GM23248 (cell line): ENCODE measurements around the gene NMT2. TPM values are rescaled to one million over a fixed set of nuclear protein-coding genes. Genes with fewer than 3 reads are reported as not detected.
"Not testable (repeated sequence)": the region's sequence is repeated elsewhere in the genome, so short reads cannot be mapped to it uniquely, and the experiment has no call there.

Source experiments
- DNase-seq: peaks from one replicate; pipeline ENCODE4 v3.0.0-alpha.2; 2015
- H2AFZ ChIP-seq: fragments of 200-600 bp; sonication (generic); 2 replicates; pipeline ENCODE4 v1.6.1; 2016; ENCODE audit warnings: antibody characterized with exemption
- H3F3A ChIP-seq: fragments of 200-600 bp; sonication (generic); 2 replicates; pipeline ENCODE4 v1.6.1; 2016; ENCODE audit warnings: mild to moderate bottlenecking, antibody characterized with exemption, mixed run types; ENCODE audit not compliant: insufficient read depth
- H3K27ac ChIP-seq: fragments of 200-600 bp; sonication (generic); 2 replicates; pipeline ENCODE4 v1.5.1; 2016; ENCODE audit warnings: mild to moderate bottlenecking
- H3K27me3 ChIP-seq: fragments of 200-600 bp; sonication (generic); replicated peaks from 2 replicates; pipeline ENCODE4 v1.6.1; 2016; ENCODE audit warnings: mild to moderate bottlenecking; ENCODE audit not compliant: insufficient read depth
- H3K36me3 ChIP-seq: fragments of 200-600 bp; sonication (generic); 2 replicates; pipeline ENCODE4 v1.6.1; 2016; ENCODE audit warnings: low read depth, mild to moderate bottlenecking
- H3K4me1 ChIP-seq: fragments of 200-600 bp; sonication (generic); 2 replicates; pipeline ENCODE4 v1.6.1; 2016; ENCODE audit warnings: mild to moderate bottlenecking; ENCODE audit not compliant: insufficient read depth
- H3K4me2 ChIP-seq: fragments of 200-600 bp; sonication (generic); one replicate; pipeline ENCODE4 v1.6.1; 2016; ENCODE audit warnings: mild to moderate bottlenecking; ENCODE audit not compliant: unreplicated experiment
- H3K4me3 ChIP-seq: fragments of 200-600 bp; sonication (generic); 2 replicates; pipeline ENCODE4 v1.5.1; 2016; ENCODE audit warnings: mild to moderate bottlenecking
- H3K79me2 ChIP-seq: fragments of 200-600 bp; sonication (generic); 2 replicates; pipeline ENCODE4 v1.6.1; 2016; ENCODE audit warnings: mild to moderate bottlenecking; ENCODE audit not compliant: insufficient read depth
- H3K9ac ChIP-seq: fragments of 200-600 bp; sonication (generic); 2 replicates; pipeline ENCODE4 v1.6.1; 2016; ENCODE audit warnings: mild to moderate bottlenecking
- H3K9me2 ChIP-seq: fragments of 200-600 bp; sonication (generic); 2 replicates; pipeline ENCODE4 v1.6.1; 2016; ENCODE audit warnings: mixed run types, mild to moderate bottlenecking, moderate library complexity; ENCODE audit not compliant: insufficient read depth
- H3K9me3 ChIP-seq: fragments of 200-600 bp; sonication (generic); one replicate; pipeline ENCODE4 v1.6.1; 2017; ENCODE audit warnings: low read depth
- H4K20me1 ChIP-seq: fragments of 200-600 bp; sonication (generic); 2 replicates; pipeline ENCODE4 v1.6.0; 2016; ENCODE audit not compliant: insufficient read depth
- EZH2 ChIP-seq: fragments of 200-600 bp; sonication (generic); IDR thresholded peaks from 2 replicates; pipeline ENCODE4 v1.6.1; 2018; ENCODE audit warnings: antibody characterized with exemption, mild to moderate bottlenecking; ENCODE audit not compliant: insufficient read depth, poor library complexity, severe bottlenecking
- EZH2phosphoT487 ChIP-seq: fragments of 200-600 bp; sonication (generic); IDR thresholded peaks from 2 replicates; pipeline ENCODE4 v1.6.1; 2018; ENCODE audit warnings: antibody characterized with exemption, moderate library complexity, mild to moderate bottlenecking, low read depth; ENCODE audit not compliant: insufficient read depth
- WGBS, 2 experiments: methylation state at CpG; one replicate each; pipeline ENCODE4 v1.1.6; 2015 to 2017; ENCODE audit warnings: low lambda C conversion rate in 2 of 2, low coverage in 1 of 2; ENCODE audit errors: missing lambda C conversion rate in 2 of 2; 5-methylcytosine and 5-hydroxymethylcytosine counted together
- in situ Hi-C: fragments of 300-500 bp; cut with MboI; formaldehyde crosslinking; loops from 2 replicates; pipeline ENCODE4 v1.15.0; 2020
- polyA plus RNA-seq: library from polyadenylated mRNA; unstranded; fragments of >200 nt; fragmentation: Nextera tagmentation; extraction: Ambion mirVana; gene quantifications from 2 replicates; pipeline ENCODE4 v1.2.1, GENCODE V29; 2016
- total RNA-seq: library from RNA; depleted of rRNA; stranded (reverse); fragments of >200 nt; shearing (Covaris generic); gene quantifications from 2 replicates; pipeline ENCODE4 v1.2.3, GENCODE V29; 2014

NMT2 gene
- total and polyA plus RNA-seq, 2 experiments from 2014 or later = 26.3 to 35.9 TPM

DNA sequence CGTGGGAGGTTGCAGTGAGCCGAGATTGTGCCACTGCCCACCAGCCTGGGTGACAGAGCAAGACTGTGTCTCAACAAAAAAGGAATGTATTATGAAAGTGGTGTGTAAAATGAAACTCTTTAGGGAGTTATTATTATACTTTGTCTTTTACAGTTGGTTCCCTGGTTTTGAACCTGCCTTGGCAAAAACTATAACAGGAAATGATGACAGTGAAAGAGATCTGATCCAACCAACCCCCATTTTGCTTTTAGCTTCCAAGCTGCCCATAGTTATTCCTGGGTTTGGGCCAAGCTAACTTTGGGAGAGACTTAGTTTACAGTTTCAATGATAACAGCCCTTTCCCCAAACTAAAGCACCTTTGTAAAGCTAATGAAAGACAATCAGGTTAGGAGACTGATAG lies 34.1 kb upstream of the NMT2 start:
- Histone ChIP-seq H3F3A (peaks cover 26% of the 10 kb centered on the region), H3K27me3 (no peaks in the 10 kb centered on the region), H3K27ac (peak overlapping the region; percentile 50), H3K4me1 (peaks cover 42% of the 10 kb centered on the region), H3K9me3 (no peaks in the 10 kb centered on the region), H3K79me2 (no peaks in the 10 kb centered on the region), H3K9me2 (no peaks in the 10 kb centered on the region), H3K4me2 (peak overlapping the region; percentile 63), H3K4me3 (no peak overlapping the region), H3K9ac (no peak overlapping the region), H4K20me1 (no peaks in the 10 kb centered on the region), H2AFZ (no peak overlapping the region), H3K36me3 (no peaks in the 10 kb centered on the region)
- 87 to 94% methylated on average over 2 of the region's 2 CpGs for WGBS, 2 experiments
- DNase-seq = no peak
- TF ChIP-seq EZH2 (no peak), EZH2phosphoT487 (no peak)
- in situ Hi-C loops = no loop called here

DNA sequence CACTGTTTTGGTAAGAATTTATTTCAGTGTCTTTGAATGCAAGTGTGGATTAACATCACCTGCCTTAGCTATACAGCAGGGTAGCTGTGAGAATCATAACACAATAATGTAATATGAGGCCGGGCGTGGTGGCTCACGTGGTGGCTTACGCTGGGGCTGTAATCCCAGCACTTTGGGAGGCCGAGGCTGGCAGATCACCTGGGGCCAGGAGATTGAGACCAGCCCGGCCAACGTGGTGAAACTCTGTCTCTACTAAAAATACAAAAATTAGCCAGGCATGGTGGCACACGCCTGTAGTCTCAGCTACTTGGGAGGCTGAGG lies 33.8 kb upstream of the NMT2 start:
- H3K9me3 ChIP-seq, H4K20me1 ChIP-seq, H3K9ac ChIP-seq, H3K79me2 ChIP-seq, H3K36me3 ChIP-seq, H3K9me2 ChIP-seq, DNase-seq, H3K27me3 ChIP-seq, in situ Hi-C loops: not testable (repeated sequence)
- Histone ChIP-seq H3K27ac (peak overlapping the region; percentile 50), H3K4me3 (peak overlapping the region; percentile 22), H3K4me2 (peak overlapping the region; percentile 63), H3F3A (peaks cover 30% of the 10 kb centered on the region), H2AFZ (peak overlapping the region; percentile 16; the same call in 1 of the 2 replicates), H3K4me1 (peaks cover 46% of the 10 kb centered on the region)
- 88% methylated on average over 8 of the region's 8 CpGs for WGBS, 2 experiments

DNA sequence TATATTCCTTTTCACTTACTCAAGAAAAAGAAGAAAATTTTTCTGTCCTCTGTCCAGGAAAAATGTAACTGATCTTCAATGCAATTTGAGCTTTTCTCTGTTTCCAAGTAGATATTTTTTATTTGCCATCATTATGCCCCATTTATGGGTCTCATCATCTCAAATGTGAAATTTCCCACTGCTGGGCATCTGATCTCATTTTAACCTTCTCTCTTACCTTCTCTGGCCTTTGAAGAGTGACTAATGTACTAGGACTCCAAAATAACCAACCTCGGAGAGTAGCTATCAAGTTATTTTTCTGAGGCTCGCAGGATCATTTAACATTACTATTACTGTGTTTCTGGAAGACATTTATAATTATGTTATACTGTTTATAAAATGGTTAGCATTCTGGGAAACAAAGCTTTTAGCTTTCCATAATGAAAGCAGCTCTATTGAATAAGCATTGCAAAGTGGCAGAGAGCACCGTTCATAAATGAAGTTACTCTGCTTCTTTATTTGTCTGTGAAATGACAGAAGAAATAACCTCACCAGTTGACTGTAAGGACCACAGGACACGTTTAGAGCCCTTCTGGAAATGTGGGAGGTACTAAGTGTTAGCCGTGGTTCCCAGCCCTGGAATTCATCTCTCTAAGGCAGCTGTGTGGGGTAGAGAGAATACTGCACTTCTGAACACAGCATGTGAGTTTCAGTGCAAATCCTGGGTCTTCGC lies 33.3 kb upstream of the NMT2 start:
- Histone ChIP-seq H3K27ac (peak overlapping the region; percentile 50), H3K9ac (no peak overlapping the region), H3K79me2 (no peaks in the 10 kb centered on the region), H3K27me3 (no peaks in the 10 kb centered on the region), H3K9me3 (no peaks in the 10 kb centered on the region), H3F3A (peaks cover 34% of the 10 kb centered on the region), H3K9me2 (no peaks in the 10 kb centered on the region), H3K4me2 (peak overlapping the region; percentile 63), H4K20me1 (no peaks in the 10 kb centered on the region), H3K4me3 (peak overlapping the region; percentile 22), H3K4me1 (peaks cover 51% of the 10 kb centered on the region), H2AFZ (peak overlapping the region; percentile 16; the same call in 1 of the 2 replicates), H3K36me3 (no peaks in the 10 kb centered on the region)
- WGBS, 2 experiments = 37 to 39% methylated on average over 6 of the region's 6 CpGs
- in situ Hi-C loops = no loop called here
- peak; percentile 62 for DNase-seq
- no peak for TF ChIP-seq EZH2
- no peak for TF ChIP-seq EZH2phosphoT487

DNA sequence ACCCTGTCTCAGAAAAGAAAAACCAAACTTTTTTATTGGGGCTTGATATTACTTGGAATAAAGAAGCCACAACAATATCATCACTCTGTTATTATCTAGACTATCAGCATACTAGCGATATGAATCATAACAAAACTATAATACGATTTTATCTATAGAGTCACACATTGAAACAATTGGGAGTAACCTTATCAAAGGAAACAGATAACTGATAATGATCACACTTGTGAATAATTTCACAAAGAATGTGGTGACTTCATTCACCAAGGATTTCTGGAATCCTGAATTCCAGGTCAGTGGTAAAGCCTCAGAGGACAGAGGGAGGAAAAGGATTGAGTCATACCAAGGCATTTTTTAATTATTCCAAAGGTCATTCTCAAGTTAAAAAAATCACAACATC lies 32.1 kb upstream of the NMT2 start:
- H3K4me3 ChIP-seq = peak overlapping the region; percentile 22
- H3K4me2 ChIP-seq = peak overlapping the region; percentile 63
- TF ChIP-seq EZH2 (no peak), EZH2phosphoT487 (no peak)
- WGBS, 2 experiments = 0 to 2% methylated on average over 2 of the region's 2 CpGs
- no peaks in the 10 kb centered on the region for H3K9me3 ChIP-seq
- no peak overlapping the region for H2AFZ ChIP-seq
- peaks cover 37% of the 10 kb centered on the region for H3F3A ChIP-seq
- no peak overlapping the region for H3K9ac ChIP-seq
- no peaks in the 10 kb centered on the region for H3K27me3 ChIP-seq
- peaks cover 61% of the 10 kb centered on the region for H3K4me1 ChIP-seq
- H3K9me2 ChIP-seq = no peaks in the 10 kb centered on the region
- no peaks in the 10 kb centered on the region for H4K20me1 ChIP-seq
- H3K27ac ChIP-seq = peak overlapping the region; percentile 50; the same call in 1 of the 2 replicates
- peak; percentile 87 for DNase-seq
- no peaks in the 10 kb centered on the region for H3K79me2 ChIP-seq
- H3K36me3 ChIP-seq = no peaks in the 10 kb centered on the region
- in situ Hi-C loops = no loop called here
